ENCODE results near the gene C19orf73. TPM values are rescaled to one million over a fixed set of nuclear protein-coding genes. Genes with fewer than 3 reads are reported as not detected.
"Not testable (repeated sequence)": the region's sequence is repeated elsewhere in the genome, so short reads cannot be mapped to it uniquely, and the experiment has no call there.

The C19orf73 gene
- total RNA-seq, 2 donors from 2014 or later: 3.1 to 5.9 TPM

GRCh38 chr19:49084206-49085019, 34.5 kb downstream of the C19orf73 start:
- no peak for DNase-seq (ENCODE audit: low spot score)
- no peak for TF ChIP-seq CTCF (IDR thresholded peaks at IDR 0.05)
- peak overlapping the region; percentile 85 to 93 for H3K27ac ChIP-seq

GRCh38 chr19:49081273-49081672, 37.7 kb downstream of the C19orf73 start:
- Histone ChIP-seq H3K27ac (no peak overlapping the region), H3K9me3 (no peaks in the 10 kb centered on the region), H3K27me3 (no peaks in the 10 kb centered on the region), H3K4me3 (no peak overlapping the region), H3K4me1 (peaks cover 0 to 11% of the 10 kb centered on the region in 2 donors), H3K36me3 (no peaks in the 10 kb centered on the region)
- no peak for DNase-seq (ENCODE audit: low spot score)
- TF ChIP-seq CTCF (IDR thresholded peaks at IDR 0.05): no peak

More at GRCh38 chr19:49084206-49085019, 34.5 kb downstream of the C19orf73 start:
- Histone ChIP-seq H3K36me3 (peaks cover 16% of the 10 kb centered on the region), H3K9me3 (no peaks in the 10 kb centered on the region), H3K4me3 (peak overlapping the region; percentile 83 to 94), H3K4me1 (peaks cover 0 to 32% of the 10 kb centered on the region in 2 donors), H3K27me3 (no peaks in the 10 kb centered on the region)

- Histone ChIP-seq H3K36me3 (no peaks in the 10 kb centered on the region), H3K9me3 (no peaks in the 10 kb centered on the region), H3K27ac (no peak overlapping the region), H3K27me3 (no peaks in the 10 kb centered on the region), H3K4me1 (peaks cover 0 to 5% of the 10 kb centered on the region in 2 donors), H3K4me3 (no peak overlapping the region)
- no peak for TF ChIP-seq CTCF (IDR thresholded peaks at IDR 0.05)
- no peak for DNase-seq (ENCODE audit: low spot score)
Observed at GRCh38 chr19:49080392-49080791, 38.6 kb downstream of the C19orf73 start.

GRCh38 chr19:49074869-49075268, 44.1 kb downstream of the C19orf73 start:
- peak; percentile 78 for DNase-seq (ENCODE audit: low spot score)
- H3K27me3 ChIP-seq, H3K27ac ChIP-seq, H3K4me3 ChIP-seq, H3K4me1 ChIP-seq, H3K36me3 ChIP-seq, H3K9me3 ChIP-seq: not testable (repeated sequence)
- TF ChIP-seq CTCF (IDR thresholded peaks at IDR 0.05): peak; percentile 58 to 77

GRCh38 chr19:49073514-49074378, 45.2 kb downstream of the C19orf73 start:
- H3K4me1 ChIP-seq: peaks cover 0 to 5% of the 10 kb centered on the region in 2 donors
- peak overlapping the region; percentile 65 to 70 for H3K27ac ChIP-seq
- no peaks in the 10 kb centered on the region for H3K36me3 ChIP-seq
- no peaks in the 10 kb centered on the region for H3K9me3 ChIP-seq
- no peak for DNase-seq (ENCODE audit: low spot score)
- peaks cover 4 to 6% of the 10 kb centered on the region in 2 donors for H3K27me3 ChIP-seq
- peak in 1 of 2 donors; percentile 47 for TF ChIP-seq CTCF (IDR thresholded peaks at IDR 0.05)
- no peak overlapping the region for H3K4me3 ChIP-seq

All from right atrium auricular region (tissue), 2 donors.